Fibroblast of pulmonary artery (primary cell): ENCODE data around the gene PPIF.

Experiments
- DNase-seq: peaks from one replicate; pipeline ENCODE4 v3.0.0-alpha.2; 2010; ENCODE audit warnings: low read depth
- H3K4me3 ChIP-seq: replicated peaks from 2 replicates; pipeline ENCODE4 v1.5.1; 2011; ENCODE audit warnings: low read depth, mild to moderate bottlenecking, control low read depth, low read length, moderate library complexity
- TF ChIP-seq, protein P1 (sequence below): IDR thresholded peaks from 2 replicates; pipeline ENCODE4 v1.5.1; 2011; ENCODE audit warnings: mild to moderate bottlenecking, control low read depth, low read length, inconsistent platforms; ENCODE audit errors: missing control alignments

The PPIF gene

GRCh38 chr10:79353726-79354125 lies 6.5 kb downstream of the PPIF start:
- no peak overlapping the region for H3K4me3 ChIP-seq
- no peak for DNase-seq
- TF ChIP-seq, protein P1, sequence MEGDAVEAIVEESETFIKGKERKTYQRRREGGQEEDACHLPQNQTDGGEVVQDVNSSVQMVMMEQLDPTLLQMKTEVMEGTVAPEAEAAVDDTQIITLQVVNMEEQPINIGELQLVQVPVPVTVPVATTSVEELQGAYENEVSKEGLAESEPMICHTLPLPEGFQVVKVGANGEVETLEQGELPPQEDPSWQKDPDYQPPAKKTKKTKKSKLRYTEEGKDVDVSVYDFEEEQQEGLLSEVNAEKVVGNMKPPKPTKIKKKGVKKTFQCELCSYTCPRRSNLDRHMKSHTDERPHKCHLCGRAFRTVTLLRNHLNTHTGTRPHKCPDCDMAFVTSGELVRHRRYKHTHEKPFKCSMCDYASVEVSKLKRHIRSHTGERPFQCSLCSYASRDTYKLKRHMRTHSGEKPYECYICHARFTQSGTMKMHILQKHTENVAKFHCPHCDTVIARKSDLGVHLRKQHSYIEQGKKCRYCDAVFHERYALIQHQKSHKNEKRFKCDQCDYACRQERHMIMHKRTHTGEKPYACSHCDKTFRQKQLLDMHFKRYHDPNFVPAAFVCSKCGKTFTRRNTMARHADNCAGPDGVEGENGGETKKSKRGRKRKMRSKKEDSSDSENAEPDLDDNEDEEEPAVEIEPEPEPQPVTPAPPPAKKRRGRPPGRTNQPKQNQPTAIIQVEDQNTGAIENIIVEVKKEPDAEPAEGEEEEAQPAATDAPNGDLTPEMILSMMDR = no peak

GRCh38 chr10:79354141-79354540 lies 6.9 kb downstream of the PPIF start:
- DNase-seq = no peak
- TF ChIP-seq, protein P1 = no peak
- H3K4me3 ChIP-seq = no peak overlapping the region

- H3K4me3 ChIP-seq = no peak overlapping the region
- DNase-seq = no peak
- TF ChIP-seq, protein P1 = no peak
Observed at GRCh38 chr10:79354615-79355014, 7.3 kb downstream of the PPIF start.

DNA sequence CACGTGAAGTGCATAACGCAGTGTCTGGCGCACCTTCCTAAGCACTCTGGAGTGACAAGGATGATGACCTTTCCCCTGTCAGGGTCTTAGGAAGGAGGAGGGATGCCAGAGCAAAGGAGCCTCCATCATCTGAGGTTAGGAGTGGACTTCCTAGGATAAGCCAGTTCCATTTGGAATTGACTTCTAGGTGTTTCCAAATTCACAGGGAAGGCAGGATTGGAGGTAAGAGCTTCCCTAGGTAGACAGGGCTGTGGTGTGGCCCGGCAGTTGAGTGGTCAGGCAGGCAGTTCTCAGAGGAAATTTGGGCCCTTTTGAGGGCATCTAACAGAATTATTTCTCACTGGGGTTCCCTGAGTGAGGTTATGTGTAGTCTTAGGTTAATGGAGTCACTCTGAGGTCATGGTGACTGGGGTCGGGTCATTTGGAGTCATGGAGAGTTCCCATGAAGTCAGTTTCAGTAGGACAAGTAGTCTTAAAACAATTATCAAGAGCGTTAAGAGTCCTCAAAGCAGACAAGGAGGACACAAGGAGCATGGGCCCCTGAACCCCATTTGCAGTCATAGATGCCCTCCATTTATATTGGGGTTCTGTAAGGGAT lies 8.2 kb downstream of the PPIF start:
- TF ChIP-seq, protein P1 = no peak
- no peak for DNase-seq
- no peak overlapping the region for H3K4me3 ChIP-seq

DNA sequence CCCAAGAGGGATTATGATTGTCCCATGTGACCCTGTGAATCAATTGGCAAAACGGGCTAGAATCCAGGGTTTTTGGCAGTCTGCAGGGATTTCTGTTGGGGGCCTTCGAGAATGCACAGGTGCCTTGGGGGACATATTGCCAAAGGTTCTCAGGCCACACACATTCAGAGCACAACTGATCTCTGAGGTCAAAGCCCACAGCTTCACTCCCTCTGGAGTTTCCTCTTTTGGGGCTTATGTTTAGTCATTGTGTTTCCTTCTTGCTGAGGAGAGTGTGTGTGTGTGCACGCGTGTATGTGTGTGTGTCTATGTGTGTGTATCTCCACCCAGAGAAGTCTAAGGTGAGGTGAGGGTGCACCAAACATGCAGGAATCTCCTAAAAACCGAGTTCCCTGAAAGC lies 8.8 kb downstream of the PPIF start:
- no peak for DNase-seq
- TF ChIP-seq, protein P1 = no peak
- H3K4me3 ChIP-seq = no peak overlapping the region

DNA sequence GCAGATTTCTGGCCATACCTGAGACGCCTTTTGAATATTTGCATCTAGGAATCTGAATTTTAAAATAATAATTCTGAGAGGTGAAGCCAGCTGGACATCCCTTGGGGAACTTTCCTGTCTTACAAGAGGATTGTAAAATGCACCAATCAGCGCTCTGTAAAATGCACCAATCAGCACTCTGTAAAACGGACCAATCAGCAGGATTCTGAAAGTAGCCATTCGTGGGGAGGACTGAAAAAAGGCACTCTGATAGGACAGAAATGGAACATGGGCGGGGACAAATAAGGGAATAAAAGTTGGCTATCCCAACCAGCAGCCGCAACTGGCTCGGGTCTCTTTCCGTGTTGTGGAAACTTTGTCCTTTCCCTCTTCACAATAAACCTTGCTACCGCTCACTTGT lies 9.9 kb downstream of the PPIF start:
- H3K4me3 ChIP-seq = no peak overlapping the region
- DNase-seq = no peak
- TF ChIP-seq, protein P1 = no peak

DNA sequence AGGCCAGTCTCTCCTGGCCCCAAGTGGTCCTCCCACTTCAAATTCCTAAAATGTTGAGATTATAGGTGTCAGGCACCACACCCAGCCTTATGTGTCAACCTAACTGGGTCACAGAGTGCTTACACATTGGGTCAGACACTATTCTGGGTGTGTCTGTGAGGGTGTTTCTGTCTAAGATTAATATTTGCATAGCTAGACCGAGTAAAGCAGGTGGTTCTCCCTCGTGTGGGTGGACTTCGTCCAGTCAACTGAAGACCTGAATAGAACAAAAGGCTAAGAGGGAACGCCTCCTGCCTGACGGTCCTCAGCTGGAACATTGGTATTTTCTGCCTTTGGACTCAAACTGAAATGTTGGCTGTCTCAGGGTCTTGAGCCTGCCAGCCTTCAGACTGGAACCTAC lies 11.5 kb downstream of the PPIF start:
- TF ChIP-seq, protein P1 = no peak
- no peak for DNase-seq
- no peak overlapping the region for H3K4me3 ChIP-seq
